IPS-20b (cell line): ENCODE data around the gene CILP.
"Not testable (repeated sequence)": the region's sequence is repeated elsewhere in the genome, so short reads cannot be mapped to it uniquely, and the experiment has no call there.

Source experiments
- H3K27ac ChIP-seq: one replicate; pipeline ENCODE4 v1.5.1; 2013; ENCODE audit warnings: low read length
- H3K27me3 ChIP-seq: 2 replicates; pipeline ENCODE4 v1.6.1; 2013; ENCODE audit warnings: mild to moderate bottlenecking, low read length, inconsistent platforms; ENCODE audit not compliant: insufficient read depth
- H3K36me3 ChIP-seq: 2 replicates; pipeline ENCODE4 v1.6.1; 2013; ENCODE audit warnings: low read depth, mild to moderate bottlenecking, inconsistent platforms, low read length, moderate library complexity; ENCODE audit not compliant: insufficient read depth
- H3K4me1 ChIP-seq: 2 replicates; pipeline ENCODE4 v1.6.1; 2013; ENCODE audit warnings: mild to moderate bottlenecking, control low read depth, inconsistent platforms, low read length, moderate library complexity; ENCODE audit not compliant: insufficient read depth
- H3K4me3 ChIP-seq: 2 replicates; pipeline ENCODE4 v1.5.1; 2013; ENCODE audit warnings: mild to moderate bottlenecking, low read length, inconsistent platforms
- H3K9ac ChIP-seq: 2 replicates; pipeline ENCODE4 v1.6.1; 2013; ENCODE audit warnings: low read depth, mild to moderate bottlenecking, inconsistent platforms, low read length, moderate library complexity
- H3K9me3 ChIP-seq: 2 replicates; pipeline ENCODE4 v1.6.1; 2013; ENCODE audit warnings: mild to moderate bottlenecking, low read depth, low read length, inconsistent platforms; ENCODE audit not compliant: insufficient read depth

CILP gene

DNA sequence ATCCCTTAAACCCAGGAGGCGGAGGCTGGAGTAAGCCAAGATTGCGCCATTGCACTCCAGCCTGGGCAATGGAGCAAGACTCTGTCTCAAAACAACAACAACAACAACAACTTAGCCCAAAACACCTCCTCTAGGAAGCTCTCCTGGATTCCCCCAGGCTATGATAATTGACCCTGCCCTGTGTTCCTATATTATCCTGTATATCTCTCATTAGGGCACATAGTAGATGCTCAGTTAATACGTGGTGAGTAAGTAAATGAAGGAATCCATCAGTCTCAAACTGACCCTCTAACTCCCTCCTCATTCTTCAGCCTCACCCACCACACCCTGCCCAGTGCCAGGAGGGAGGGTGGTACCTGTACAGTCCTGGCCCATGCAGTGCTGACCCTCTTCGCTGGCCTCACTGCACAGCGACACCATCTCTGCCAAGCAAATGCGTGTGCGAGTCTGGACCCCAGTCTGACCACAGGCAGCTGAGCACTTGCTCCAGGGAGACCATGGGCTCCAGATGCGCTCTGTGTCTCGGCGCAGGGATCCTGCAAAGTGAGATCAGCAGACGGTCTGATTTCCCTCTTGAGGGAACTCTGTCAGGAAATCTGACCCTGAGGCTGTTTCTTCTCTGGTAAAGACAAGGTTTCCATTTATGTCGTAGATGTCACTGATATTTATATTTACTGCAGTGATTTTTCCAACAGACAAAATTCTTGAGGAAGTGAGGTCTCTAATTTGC, 6.2 kb downstream of the CILP start:
- Histone ChIP-seq H3K4me3 (no peak overlapping the region), H3K27ac (no peak overlapping the region), H3K27me3 (no peaks in the 10 kb centered on the region), H3K9me3 (no peaks in the 10 kb centered on the region), H3K4me1 (no peaks in the 10 kb centered on the region), H3K9ac (no peak overlapping the region), H3K36me3 (no peaks in the 10 kb centered on the region)

DNA sequence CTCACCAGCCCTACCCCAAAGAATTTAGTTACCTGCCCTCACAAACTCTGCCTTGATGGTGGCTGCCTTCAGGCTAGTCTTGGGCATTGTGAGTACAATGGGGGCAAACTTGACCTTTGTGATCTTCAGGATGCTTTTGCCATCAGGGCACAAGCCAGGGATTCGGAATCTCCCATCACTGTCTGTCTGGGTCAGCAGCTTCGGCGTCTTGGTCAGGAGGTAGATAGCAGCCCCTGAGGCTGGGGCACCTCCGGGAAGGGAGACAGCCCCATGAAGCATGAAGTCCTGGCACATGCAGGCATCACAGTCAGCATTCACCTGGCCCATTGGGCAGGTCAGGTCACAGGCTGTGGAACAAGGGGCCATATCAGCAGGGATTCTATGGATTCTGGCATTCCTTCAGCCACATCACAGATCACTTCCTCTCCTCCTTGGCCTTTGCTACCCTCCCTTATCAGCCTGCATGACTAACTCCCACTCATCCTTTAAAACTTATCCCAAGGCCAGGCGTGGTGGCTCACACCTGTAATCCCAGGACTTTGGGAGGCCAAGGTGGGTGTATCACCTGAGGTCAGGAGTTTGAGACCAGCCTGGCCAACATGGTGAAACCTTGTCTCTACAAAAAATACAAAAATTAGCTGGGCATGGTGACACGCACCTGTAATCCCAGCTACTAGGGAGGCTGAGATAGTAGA, 6.9 kb downstream of the CILP start:
- Histone ChIP-seq H3K4me1 (no peaks in the 10 kb centered on the region), H3K4me3 (no peak overlapping the region), H3K27me3 (no peaks in the 10 kb centered on the region), H3K9ac (no peak overlapping the region), H3K27ac (no peak overlapping the region), H3K36me3 (no peaks in the 10 kb centered on the region), H3K9me3 (no peaks in the 10 kb centered on the region)

GRCh38 chr15:65201918-65202317, 9.4 kb downstream of the CILP start:
- Histone ChIP-seq H3K9ac (no peak overlapping the region), H3K4me3 (no peak overlapping the region), H3K27me3 (no peaks in the 10 kb centered on the region), H3K9me3 (no peaks in the 10 kb centered on the region), H3K4me1 (no peaks in the 10 kb centered on the region), H3K27ac (no peak overlapping the region), H3K36me3 (no peaks in the 10 kb centered on the region)

- Histone ChIP-seq H3K9ac (no peak overlapping the region), H3K4me3 (no peak overlapping the region), H3K4me1 (no peaks in the 10 kb centered on the region), H3K36me3 (no peaks in the 10 kb centered on the region), H3K27me3 (no peaks in the 10 kb centered on the region), H3K9me3 (no peaks in the 10 kb centered on the region), H3K27ac (no peak overlapping the region)
Measured at GRCh38 chr15:65198571-65198970, 12.7 kb downstream of the CILP start.

DNA sequence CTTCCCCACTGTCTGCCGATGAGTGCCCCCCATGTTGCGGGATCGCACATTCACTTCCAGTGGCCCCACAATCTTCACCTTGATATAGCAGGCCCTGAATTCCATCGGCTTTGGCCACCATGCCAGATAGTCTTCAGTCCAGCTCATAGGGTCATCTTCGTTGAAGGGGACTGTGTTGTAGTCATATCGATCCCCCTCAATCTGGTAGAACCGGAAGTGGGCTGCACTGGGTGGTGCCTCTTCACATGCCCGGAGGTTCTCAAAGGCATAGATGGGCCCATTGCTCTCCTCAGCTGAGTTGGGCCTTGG, 14.0 kb downstream of the CILP start:
- Histone ChIP-seq H3K36me3 (no peaks in the 10 kb centered on the region), H3K27ac (no peak overlapping the region), H3K4me3 (no peak overlapping the region), H3K27me3 (no peaks in the 10 kb centered on the region), H3K4me1 (no peaks in the 10 kb centered on the region), H3K9ac (no peak overlapping the region), H3K9me3 (no peaks in the 10 kb centered on the region)

- H3K9me3 ChIP-seq = no peaks in the 10 kb centered on the region
- H3K36me3 ChIP-seq = no peaks in the 10 kb centered on the region
- H3K9ac ChIP-seq = no peak overlapping the region
- no peaks in the 10 kb centered on the region for H3K4me1 ChIP-seq
- H3K4me3 ChIP-seq = no peak overlapping the region
- H3K27ac ChIP-seq = no peak overlapping the region
- H3K27me3 ChIP-seq = no peaks in the 10 kb centered on the region
Measured at GRCh38 chr15:65196637-65197336, 14.5 kb downstream of the CILP start.

GRCh38 chr15:65195548-65195923, 15.7 kb downstream of the CILP start:
- no peaks in the 10 kb centered on the region for H3K4me1 ChIP-seq
- no peak overlapping the region for H3K4me3 ChIP-seq
- H3K27me3 ChIP-seq = no peaks in the 10 kb centered on the region
- no peak overlapping the region for H3K9ac ChIP-seq
- no peaks in the 10 kb centered on the region for H3K9me3 ChIP-seq
- H3K27ac ChIP-seq = no peak overlapping the region
- no peaks in the 10 kb centered on the region for H3K36me3 ChIP-seq

GRCh38 chr15:65194826-65195547, 16.3 kb downstream of the CILP start:
- Histone ChIP-seq H3K9ac (no peak overlapping the region), H3K4me3 (no peak overlapping the region), H3K4me1 (no peaks in the 10 kb centered on the region), H3K36me3 (no peaks in the 10 kb centered on the region), H3K27ac (no peak overlapping the region), H3K9me3 (no peaks in the 10 kb centered on the region), H3K27me3 (no peaks in the 10 kb centered on the region)

DNA sequence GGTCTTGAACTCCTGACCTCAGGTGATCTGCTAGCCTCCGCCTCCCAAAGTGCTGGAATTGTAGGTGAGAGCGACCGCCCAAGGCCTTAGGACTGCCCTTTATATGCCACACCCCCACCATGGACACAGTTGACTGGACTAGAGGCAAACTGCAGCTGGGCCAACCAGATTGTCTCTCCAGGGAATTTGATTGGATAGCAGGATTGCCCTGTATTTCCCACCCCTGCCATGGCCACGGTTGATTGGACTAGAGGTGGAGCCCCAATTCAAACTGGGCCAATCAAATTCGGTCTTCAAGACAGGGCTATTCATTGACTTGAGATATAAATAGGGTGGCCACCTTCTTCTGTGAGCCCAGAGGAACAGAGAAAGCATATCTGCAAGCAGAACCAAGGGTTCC, 19.3 kb downstream of the CILP start:
- Histone ChIP-seq H3K9me3 (no peaks in the 10 kb centered on the region), H3K4me3 (no peak overlapping the region)

GRCh38 chr15:65189102-65189740, 22.1 kb downstream of the CILP start:
- Histone ChIP-seq H3K4me1 (no peaks in the 10 kb centered on the region), H3K9ac (no peak overlapping the region), H3K4me3 (no peak overlapping the region)

More for the DNA sequence above, 19.3 kb downstream of the CILP start:
- Histone ChIP-seq H3K36me3 (no peaks in the 10 kb centered on the region), H3K9ac (no peak overlapping the region), H3K27me3 (no peaks in the 10 kb centered on the region), H3K27ac (no peak overlapping the region), H3K4me1 (no peaks in the 10 kb centered on the region)

DNA sequence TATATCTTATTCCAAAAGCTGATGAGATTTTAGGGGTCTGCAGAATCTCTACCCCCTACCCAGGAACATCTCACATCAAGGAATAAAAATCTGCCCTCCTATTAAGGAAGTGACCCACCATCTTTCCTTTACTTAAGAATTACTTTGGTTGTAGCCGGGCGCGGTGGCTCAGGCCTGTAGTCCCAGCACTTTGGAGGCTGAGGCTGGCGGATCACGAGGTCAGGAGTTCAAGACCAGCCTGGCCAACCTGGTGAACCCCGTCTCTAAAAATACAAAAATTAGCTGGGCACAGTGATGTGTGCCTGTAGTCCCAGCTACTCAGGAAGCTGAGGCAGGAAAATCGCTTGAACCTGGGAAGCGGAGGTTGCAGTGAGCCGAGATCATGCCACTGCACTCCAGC, 22.8 kb downstream of the CILP start:
- not testable (repeated sequence) for H3K9me3 ChIP-seq, H3K27me3 ChIP-seq, H3K36me3 ChIP-seq, H3K9ac ChIP-seq, H3K27ac ChIP-seq, H3K4me3 ChIP-seq, H3K4me1 ChIP-seq

More at GRCh38 chr15:65189102-65189740, 22.1 kb downstream of the CILP start:
- H3K9me3 ChIP-seq = no peaks in the 10 kb centered on the region
- H3K27me3 ChIP-seq = no peaks in the 10 kb centered on the region
- H3K36me3 ChIP-seq = no peaks in the 10 kb centered on the region
- H3K27ac ChIP-seq = no peak overlapping the region
